Thoracic aorta (tissue), 2 donors: ENCODE data around the gene RER1. TPM values are rescaled to one million over a fixed set of nuclear protein-coding genes. Genes with fewer than 3 reads are reported as not detected.

ENCODE experiments used
- ATAC-seq: fragments of 150-250 bp; one replicate; pipeline ENCODE4 v1.8.0; 2017; ENCODE audit warnings: low read depth; ENCODE audit not compliant: insufficient number of reproducible peaks, low FRiP score
- DNase-seq: peaks from one replicate; pipeline ENCODE4 v3.0.0-alpha.2; 2020; ENCODE audit warnings: low spot score
- H3K27ac ChIP-seq, 2 donors: fragments of 200-600 bp; sonication (generic); 1 replicate in 1 of 2; 2 replicates in 1 of 2; pipeline ENCODE4 v1.5.1; 2016; ENCODE audit warnings: mild to moderate bottlenecking in 2 of 2, moderate library complexity in 2 of 2
- H3K27me3 ChIP-seq: fragments of 200-600 bp; sonication (generic); replicated peaks from 2 replicates; pipeline ENCODE4 v1.6.0; 2016; ENCODE audit warnings: mild to moderate bottlenecking; ENCODE audit not compliant: insufficient read depth
- H3K36me3 ChIP-seq: fragments of 200-600 bp; sonication (generic); one replicate; pipeline ENCODE4 v1.5.1; 2016
- H3K4me1 ChIP-seq, 2 donors: fragments of 200-600 bp; sonication (generic); 1 replicate in 1 of 2; 2 replicates in 1 of 2; pipeline versions ENCODE4 v1.5.1 to v1.6.0; 2016; ENCODE audit warnings: low read depth in 2 of 2, mild to moderate bottlenecking in 1 of 2; ENCODE audit not compliant: control insufficient read depth in 1 of 2
- H3K4me3 ChIP-seq: fragments of 200-600 bp; sonication (generic); 2 replicates; pipeline ENCODE4 v1.5.1; 2016; ENCODE audit warnings: mild to moderate bottlenecking
- H3K9me3 ChIP-seq: fragments of 200-600 bp; sonication (generic); 2 replicates; pipeline ENCODE4 v1.5.1; 2016
- CTCF ChIP-seq: fragments of 200-600 bp; sonication (generic); IDR thresholded peaks from one replicate; pipeline ENCODE4 v1.5.1; 2019; ENCODE audit warnings: antibody characterized with exemption
- total RNA-seq, 2 donors: library from RNA; depleted of rRNA; stranded (reverse); fragments of >200 nt; gene quantifications; one replicate each; pipeline versions ENCODE4 v1.1.0 to v1.2.3, GENCODE V29; 2016

RER1 gene
- total RNA-seq, 2 donors from 2014 or later = 68.6 to 76.3 TPM

GRCh38 chr1:2400576-2400909 is 8.9 kb downstream of the RER1 start:
- H3K36me3 ChIP-seq = peaks cover 71% of the 10 kb centered on the region
- DNase-seq = no peak
- H3K4me3 ChIP-seq = no peak overlapping the region
- TF ChIP-seq CTCF = no peak
- ATAC-seq = no peak
- H3K9me3 ChIP-seq = no peaks in the 10 kb centered on the region
- H3K4me1 ChIP-seq = no peaks in the 10 kb centered on the region
- no peak overlapping the region for H3K27ac ChIP-seq
- no peaks in the 10 kb centered on the region for H3K27me3 ChIP-seq

DNA sequence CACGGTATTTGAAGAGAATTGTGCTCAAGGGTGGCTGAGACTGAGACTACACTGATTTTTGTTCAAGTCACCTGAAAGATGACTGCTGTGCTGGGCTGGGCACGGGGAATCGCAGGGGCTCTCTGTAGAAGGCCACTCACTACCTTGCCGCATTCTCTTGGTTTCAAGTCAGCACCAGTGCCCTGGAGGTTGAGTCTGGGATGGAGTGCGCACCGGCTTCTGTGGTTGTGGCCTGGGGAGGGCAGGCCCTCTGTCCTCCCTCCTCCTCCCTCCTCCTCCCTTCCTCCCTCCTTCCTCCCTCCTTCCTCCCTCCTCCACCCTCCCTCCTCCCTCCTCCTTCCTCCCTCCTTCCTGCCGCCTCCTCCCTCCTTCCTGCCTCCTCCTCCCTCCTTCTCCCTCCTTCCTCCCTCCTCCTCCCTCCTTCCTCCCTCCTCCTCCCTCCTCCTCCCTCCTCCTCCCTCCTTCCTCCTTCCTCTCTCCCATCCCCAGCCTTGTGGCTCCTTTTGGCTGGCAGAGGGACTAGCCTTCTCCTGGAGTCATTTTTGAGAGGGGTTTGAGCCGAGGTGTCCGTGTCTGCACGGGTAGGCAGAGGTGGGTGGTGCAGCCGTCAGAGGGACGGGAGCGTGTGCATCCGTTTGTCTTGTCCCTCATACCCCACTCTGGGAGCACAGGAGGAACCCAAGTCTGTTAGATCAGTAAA is 9.5 kb downstream of the RER1 start:
- Histone ChIP-seq H3K27me3 (no peaks in the 10 kb centered on the region), H3K4me1 (no peaks in the 10 kb centered on the region), H3K36me3 (peaks cover 69% of the 10 kb centered on the region), H3K4me3 (no peak overlapping the region), H3K9me3 (no peaks in the 10 kb centered on the region), H3K27ac (no peak overlapping the region)
- no peak for TF ChIP-seq CTCF
- ATAC-seq (no peak), DNase-seq (no peak)

GRCh38 chr1:2402420-2402819 is 10.8 kb downstream of the RER1 start:
- no peak overlapping the region for H3K27ac ChIP-seq
- peaks cover 68% of the 10 kb centered on the region for H3K36me3 ChIP-seq
- no peak for TF ChIP-seq CTCF
- H3K9me3 ChIP-seq = no peaks in the 10 kb centered on the region
- no peak overlapping the region for H3K4me3 ChIP-seq
- no peaks in the 10 kb centered on the region for H3K27me3 ChIP-seq
- DNase-seq = no peak
- ATAC-seq = no peak
- no peaks in the 10 kb centered on the region for H3K4me1 ChIP-seq

- H3K4me3 ChIP-seq = no peak overlapping the region
- no peaks in the 10 kb centered on the region for H3K4me1 ChIP-seq
- H3K27ac ChIP-seq = no peak overlapping the region
- no peak for DNase-seq
- TF ChIP-seq CTCF = no peak
- peaks cover 67% of the 10 kb centered on the region for H3K36me3 ChIP-seq
- no peaks in the 10 kb centered on the region for H3K27me3 ChIP-seq
- no peaks in the 10 kb centered on the region for H3K9me3 ChIP-seq
- ATAC-seq = no peak
These were observed 11.6 kb downstream of the RER1 start for GRCh38 chr1:2403273-2403672.

- TF ChIP-seq CTCF = no peak
- Histone ChIP-seq H3K9me3 (no peaks in the 10 kb centered on the region), H3K27ac (no peak overlapping the region), H3K27me3 (no peaks in the 10 kb centered on the region), H3K36me3 (peaks cover 64% of the 10 kb centered on the region), H3K4me3 (no peak overlapping the region), H3K4me1 (no peaks in the 10 kb centered on the region)
- ATAC-seq (no peak), DNase-seq (no peak)
These were observed 12.7 kb downstream of the RER1 start for GRCh38 chr1:2404142-2404889.
